A549 (cell line): ENCODE results near the gene METTL9. TPM values are rescaled to one million over a fixed set of nuclear protein-coding genes. Genes with fewer than 3 reads are reported as not detected.

Experiments
- ATAC-seq, 2 experiments: fragments of 200-7000 bp in 1 of 2; fragments of >200 bp in 1 of 2; cut with Nextera tagmentation in 1 of 2; cut with Tn5 transposase in 1 of 2; 3 replicates each; pipeline versions ENCODE4 v1.8.0 to v1.9.1; 2018 to 2020; ENCODE audit warnings: mild to moderate bottlenecking in 1 of 2, moderate library complexity in 1 of 2
- CTCF ChIA-PET: fragments of 300-600 bp; sonication (Branson Sonifier 250); formaldehyde crosslinking; extraction: SDS; loops from one replicate; lab custom pipeline; 2021; ENCODE audit warnings: antibody characterized with exemption, inconsistent platforms; lab: Yijun Ruan, JAX
- POLR2A ChIA-PET: fragments of 350-600 bp; formaldehyde crosslinking; extraction: SDS; loops from one replicate; lab custom pipeline; 2021; ENCODE audit warnings: antibody characterized with exemption, inconsistent platforms; lab: Yijun Ruan, JAX
- DNase-seq, 2 experiments: peaks; one replicate each; pipeline versions ENCODE4 v3.0.0 to v3.0.0-alpha.2; 2011 to 2016; ENCODE audit warnings: low read depth in 1 of 2, low spot score in 1 of 2
- FAIRE-seq: peaks from 2 replicates; lab custom pipeline; 2011; peaks lifted over from hg19 to GRCh38; lab: Jason Lieb, UNC
- H3K27ac ChIP-seq, 2 experiments: fragments of >200 bp; sonication (Bioruptor Twin); formaldehyde crosslinking; 3 replicates each; pipeline ENCODE4 v1.5.1; 2016 to 2017
- H3K4me1 ChIP-seq: fragments of >200 bp; sonication (Bioruptor Twin); formaldehyde crosslinking; 3 replicates; pipeline ENCODE4 v1.6.1; 2016
- H3K4me2 ChIP-seq: fragments of >200 bp; sonication (Bioruptor Twin); formaldehyde crosslinking; 3 replicates; pipeline ENCODE4 v1.6.1; 2016
- H3K4me3 ChIP-seq: fragments of >200 bp; sonication (Bioruptor Twin); formaldehyde crosslinking; 3 replicates; pipeline ENCODE4 v1.5.1; 2016
- H3K9me3 ChIP-seq: fragments of >200 bp; sonication (Bioruptor Twin); formaldehyde crosslinking; 3 replicates; pipeline ENCODE4 v1.6.1; 2016
- CBX8 ChIP-seq: fragments of 200-600 bp; sonication (generic); IDR thresholded peaks from 2 replicates; pipeline ENCODE4 v1.6.1; 2016
- CEBPB ChIP-seq, 2 experiments: fragments of >200 bp in 1 of 2; sonication (Bioruptor Twin) in 1 of 2; formaldehyde crosslinking in 1 of 2; IDR thresholded peaks; 2 replicates each; pipeline ENCODE4 v1.6.1; 2012 to 2016
- CHD2 ChIP-seq: fragments of 150-350 bp; IDR thresholded peaks from 2 replicates; pipeline ENCODE4 v1.6.1; 2014; ENCODE audit warnings: low read length; ENCODE audit not compliant: partially characterized antibody
- CHD4 ChIP-seq: fragments of 200-600 bp; sonication (generic); IDR thresholded peaks from 2 replicates; pipeline ENCODE4 v1.6.1; 2016; ENCODE audit warnings: antibody characterized with exemption, mild to moderate bottlenecking, borderline replicate concordance
- EHF ChIP-seq: fragments of 250-450 bp; sonication (Bioruptor Pico); IDR thresholded peaks from 2 replicates; pipeline ENCODE4 v1.5.0; 2020; ENCODE audit warnings: mild to moderate bottlenecking
- EHMT2 ChIP-seq: fragments of 200-600 bp; sonication (generic); IDR thresholded peaks from 2 replicates; pipeline ENCODE4 v1.6.1; 2016; ENCODE audit warnings: antibody characterized with exemption, low read depth, mild to moderate bottlenecking, moderate library complexity
- FOSB ChIP-seq: fragments of 250-450 bp; sonication (Bioruptor Pico); IDR thresholded peaks from 2 replicates; pipeline ENCODE4 v1.5.0; 2020; ENCODE audit warnings: mild to moderate bottlenecking, moderate library complexity
- FOSL2 ChIP-seq, 2 experiments: fragments of 450-650 bp in 1 of 2; fragments of >200 bp in 1 of 2; sonication (Bioruptor Twin) in 1 of 2; formaldehyde crosslinking; IDR thresholded peaks; 2 replicates each; pipeline versions ENCODE4 v1.5.0 to v1.6.1; 2016 to 2020; ENCODE audit warnings: mild to moderate bottlenecking in 1 of 2, moderate library complexity in 1 of 2
- GATA3 ChIP-seq: IDR thresholded peaks from 2 replicates; pipeline ENCODE4 v1.6.1; 2012; ENCODE audit warnings: borderline replicate concordance
- HDAC2 ChIP-seq: fragments of 200-600 bp; sonication (generic); IDR thresholded peaks from 2 replicates; pipeline ENCODE4 v1.6.1; 2016
- HES2 ChIP-seq: fragments of >200 bp; sonication (Bioruptor Twin); formaldehyde crosslinking; IDR thresholded peaks from 2 replicates; pipeline ENCODE4 v1.6.1; 2016
- HEYL ChIP-seq: fragments of 250-450 bp; sonication (Bioruptor Pico); IDR thresholded peaks from 2 replicates; pipeline ENCODE4 v1.8.0; 2021; ENCODE audit warnings: mild to moderate bottlenecking, moderate library complexity
- JUNB ChIP-seq: fragments of >200 bp; sonication (Bioruptor Twin); formaldehyde crosslinking; IDR thresholded peaks from 2 replicates; pipeline ENCODE4 v1.6.1; 2016
- KDM5A ChIP-seq: fragments of 200-600 bp; sonication (generic); IDR thresholded peaks from 2 replicates; pipeline ENCODE4 v1.6.1; 2016; ENCODE audit warnings: antibody characterized with exemption, mild to moderate bottlenecking
- MAFK ChIP-seq: fragments of 450-650 bp; IDR thresholded peaks from 2 replicates; pipeline ENCODE4 v1.6.1; 2014; ENCODE audit not compliant: partially characterized antibody
- MYC ChIP-seq: IDR thresholded peaks from 2 replicates; pipeline ENCODE4 v1.6.1; 2012; ENCODE audit warnings: mild to moderate bottlenecking, inconsistent platforms, low read length, improper control_type of control experiment, borderline replicate concordance
- NPAS2 ChIP-seq: fragments of 250-450 bp; sonication (Bioruptor Pico); IDR thresholded peaks from 2 replicates; pipeline ENCODE4 v1.8.0; 2022; ENCODE audit warnings: mild to moderate bottlenecking, moderate library complexity, borderline replicate concordance
- PHF8 ChIP-seq: fragments of 200-600 bp; sonication (generic); IDR thresholded peaks from 2 replicates; pipeline ENCODE4 v1.6.1; 2016; ENCODE audit warnings: low read depth, mild to moderate bottlenecking, antibody characterized with exemption, moderate library complexity, borderline replicate concordance
- POLR2A ChIP-seq: IDR thresholded peaks from 2 replicates; pipeline ENCODE4 v1.6.1; 2012; ENCODE audit warnings: mild to moderate bottlenecking, low read length
- POLR2AphosphoS2 ChIP-seq: conservative IDR thresholded peaks from 2 replicates; pipeline ENCODE4 v1.6.1; 2012; ENCODE audit warnings: low read length, improper control_type of control experiment, inconsistent platforms
- RAD21 ChIP-seq, 2 experiments: fragments of >200 bp in 1 of 2; sonication (Bioruptor Twin) in 1 of 2; formaldehyde crosslinking in 1 of 2; IDR thresholded peaks in 1 of 2; conservative IDR thresholded peaks in 1 of 2; 2 replicates in 1 of 2; 3 replicates in 1 of 2; pipeline ENCODE4 v1.6.1; 2012 to 2018; ENCODE audit warnings: inconsistent platforms in 1 of 2
- RFX5 ChIP-seq: fragments of 450-650 bp; IDR thresholded peaks from 2 replicates; pipeline ENCODE4 v1.7.1; 2014; ENCODE audit warnings: antibody characterized with exemption, mild to moderate bottlenecking, moderate library complexity
- TFCP2L1 ChIP-seq: fragments of 250-450 bp; sonication (Bioruptor Pico); IDR thresholded peaks from 2 replicates; pipeline ENCODE4 v1.5.0; 2021; ENCODE audit warnings: mild to moderate bottlenecking
- WGBS: methylation state at CpG from one replicate; pipeline ENCODE4 v1.1.6; 2017; ENCODE audit errors: missing lambda C conversion rate; 5-methylcytosine and 5-hydroxymethylcytosine counted together
- polyA plus RNA-seq, 4 experiments: library from polyadenylated mRNA; depleted of rRNA in 3 of 4; stranded (reverse); fragments of >200 nt; fragmentation: RNase III in 1 of 4; extraction: RNeasy Plus Mini Kit Qiagen cat#74134 plus additional on column Dnase treatment in 1 of 4; gene quantifications; 2 replicates in 3 of 4; 3 replicates in 1 of 4; pipeline ENCODE4 v1.2.3, GENCODE V29; 2011 to 2017
- TF ChIP-seq, protein P1 (sequence below): fragments of 250-450 bp; sonication (Bioruptor Pico); IDR thresholded peaks from 2 replicates; pipeline ENCODE4 v1.5.0; 2020; ENCODE audit warnings: low read depth, mild to moderate bottlenecking, moderate library complexity
- TF ChIP-seq, protein P2 (sequence below): fragments of >200 bp; sonication (Bioruptor Twin); formaldehyde crosslinking; IDR thresholded peaks from 3 replicates; pipeline ENCODE4 v1.6.1; 2016

The METTL9 gene
- polyA plus RNA-seq, 2 of the 4 experiments (the other 2 are of a cell fraction), result 72.2 to 124 TPM

DNA sequence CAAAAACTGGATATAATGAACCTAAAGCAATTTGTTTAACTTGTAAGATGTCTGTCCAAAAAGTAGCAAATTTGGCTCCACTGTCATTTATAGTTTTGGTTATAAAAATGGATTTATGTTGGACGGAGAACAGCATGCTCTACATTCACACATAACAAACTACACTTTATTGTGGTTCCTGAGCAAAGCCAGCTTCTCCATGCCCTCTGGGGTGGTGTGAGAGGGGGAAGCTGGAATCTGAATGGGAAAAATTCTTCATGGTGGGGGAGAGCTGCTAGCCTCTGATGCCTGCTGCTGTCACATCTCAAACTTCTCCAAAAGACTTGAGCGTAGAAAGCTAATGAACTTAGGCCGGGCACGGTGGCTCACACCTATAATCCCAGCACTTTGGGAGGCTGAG, 9.8 kb upstream of the METTL9 start (continued):
- TF ChIP-seq, protein P1, sequence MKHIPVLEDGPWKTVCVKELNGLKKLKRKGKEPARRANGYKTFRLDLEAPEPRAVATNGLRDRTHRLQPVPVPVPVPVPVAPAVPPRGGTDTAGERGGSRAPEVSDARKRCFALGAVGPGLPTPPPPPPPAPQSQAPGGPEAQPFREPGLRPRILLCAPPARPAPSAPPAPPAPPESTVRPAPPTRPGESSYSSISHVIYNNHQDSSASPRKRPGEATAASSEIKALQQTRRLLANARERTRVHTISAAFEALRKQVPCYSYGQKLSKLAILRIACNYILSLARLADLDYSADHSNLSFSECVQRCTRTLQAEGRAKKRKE (CRISPR knock-in tag), result no peak
- no peak for TF ChIP-seq HES2
- TF ChIP-seq, all 56 proteins: peak for 0

- ChIA-PET CTCF (interaction anchor here (0.6 to 1.4 kb wide), 5 partner anchors 11 to 118 kb away, joined by 3 to 4 read pairs (median 3); no protein-coding TSS in a partner anchor), POLR2A (no interaction called here)
- DNase-seq (no peak), FAIRE-seq (no peak), ATAC-seq (no peak)
- H3K4me1 ChIP-seq, result no peaks in the 10 kb centered on the region
- TF ChIP-seq, protein P1 (CRISPR knock-in tag), result no peak
- TF ChIP-seq NPAS2 (CRISPR knock-in tag) (no peak), MAFK (no peak), CBX8 (no peak), RAD21 (conservative IDR thresholded peaks at IDR 0.05 in 1 of 2, IDR thresholded peaks at IDR 0.05 in 1 of 2) (no peak), GATA3 (no peak), CHD4 (no peak), RFX5 (no peak), JUNB (no peak), CHD2 (no peak)
- TF ChIP-seq, protein P2, sequence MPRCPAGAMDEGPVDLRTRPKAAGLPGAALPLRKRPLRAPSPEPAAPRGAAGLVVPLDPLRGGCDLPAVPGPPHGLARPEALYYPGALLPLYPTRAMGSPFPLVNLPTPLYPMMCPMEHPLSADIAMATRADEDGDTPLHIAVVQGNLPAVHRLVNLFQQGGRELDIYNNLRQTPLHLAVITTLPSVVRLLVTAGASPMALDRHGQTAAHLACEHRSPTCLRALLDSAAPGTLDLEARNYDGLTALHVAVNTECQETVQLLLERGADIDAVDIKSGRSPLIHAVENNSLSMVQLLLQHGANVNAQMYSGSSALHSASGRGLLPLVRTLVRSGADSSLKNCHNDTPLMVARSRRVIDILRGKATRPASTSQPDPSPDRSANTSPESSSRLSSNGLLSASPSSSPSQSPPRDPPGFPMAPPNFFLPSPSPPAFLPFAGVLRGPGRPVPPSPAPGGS, result no peak
- H3K4me2 ChIP-seq, result no peak overlapping the region
- 89% methylated on average over 2 of the region's 2 CpGs for WGBS
- H3K4me3 ChIP-seq, result no peak overlapping the region
- H3K9me3 ChIP-seq, result no peaks in the 10 kb centered on the region
- no peak overlapping the region for H3K27ac ChIP-seq
Observed at GRCh38 chr16:21590287-21590686, 9.1 kb upstream of the METTL9 start.

DNA sequence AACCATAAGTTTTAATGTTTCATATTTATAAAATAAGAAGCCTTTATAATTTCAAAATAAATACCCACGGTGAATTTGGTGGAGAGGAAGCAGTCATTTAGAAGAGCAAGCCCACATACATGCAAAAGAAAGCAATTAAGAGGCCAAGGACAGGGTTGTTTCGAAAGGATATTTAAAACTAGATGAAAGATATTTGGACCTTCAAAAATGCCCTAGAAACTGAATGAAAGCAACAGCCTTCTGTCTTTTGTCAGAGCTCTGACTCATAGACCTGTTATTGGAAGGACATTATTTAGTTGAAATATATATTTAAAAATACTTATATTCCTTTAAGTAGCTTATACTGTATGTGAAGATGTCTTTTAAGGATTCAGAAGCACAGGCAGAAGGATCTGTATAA, 8.6 kb upstream of the METTL9 start:
- Histone ChIP-seq H3K4me2 (no peak overlapping the region), H3K9me3 (no peaks in the 10 kb centered on the region), H3K4me1 (no peaks in the 10 kb centered on the region), H3K27ac (no peak overlapping the region), H3K4me3 (no peak overlapping the region)
- WGBS, result 56% methylated on average over 2 of the region's 2 CpGs
- ATAC-seq (no peak), FAIRE-seq (no peak), DNase-seq (no peak)
- TF ChIP-seq EHF, result no peak
- no peak for TF ChIP-seq NPAS2 (CRISPR knock-in tag)
- no peak for TF ChIP-seq POLR2A
- TF ChIP-seq RFX5, result no peak
- no peak for TF ChIP-seq MYC
- TF ChIP-seq KDM5A, result no peak
- TF ChIP-seq JUNB, result no peak
- TF ChIP-seq POLR2AphosphoS2, result no peak
- no peak for TF ChIP-seq CEBPB (IDR thresholded peaks at IDR 0.05)
- TF ChIP-seq TFCP2L1 (CRISPR knock-in tag), result no peak
- TF ChIP-seq HEYL (CRISPR knock-in tag), result no peak
- TF ChIP-seq FOSL2 (IDR thresholded peaks at IDR 0.05), result no peak
- TF ChIP-seq FOSL2 (CRISPR knock-in tag; IDR thresholded peaks at IDR 0.05), result no peak
- TF ChIP-seq FOSB (CRISPR knock-in tag), result no peak
- no peak for TF ChIP-seq PHF8
- TF ChIP-seq HDAC2, result no peak
- TF ChIP-seq EHMT2, result no peak
- POLR2A ChIA-PET, result no interaction called here
- CTCF ChIA-PET, result interaction anchor here (1.1 to 1.4 kb wide), 2 partner anchors 10 to 37 kb away, joined by 3 to 4 read pairs; no protein-coding TSS in a partner anchor
